MM.1S (cell line): ENCODE results near the gene SYNCRIP.

Experiments
- EZH2 ChIP-seq: fragments of 300-600 bp; sonication (generic); optimal IDR thresholded peaks from 2 replicates; pipeline ENCODE3; 2017; ENCODE audit warnings: low read depth, mild to moderate bottlenecking, antibody characterized with exemption, low read length, mixed read lengths
- EZH2phosphoT487 ChIP-seq: fragments of 300-600 bp; sonication (generic); IDR thresholded peaks from 2 replicates; pipeline ENCODE4 v1.6.1; 2018; ENCODE audit warnings: antibody characterized with exemption, low read length
- TF ChIP-seq, protein P1 (sequence below): fragments of 300-600 bp; sonication (generic); IDR thresholded peaks from 2 replicates; pipeline ENCODE4 v1.5.1; 2016; ENCODE audit warnings: antibody characterized with exemption, low read length, mixed read lengths

DNA sequence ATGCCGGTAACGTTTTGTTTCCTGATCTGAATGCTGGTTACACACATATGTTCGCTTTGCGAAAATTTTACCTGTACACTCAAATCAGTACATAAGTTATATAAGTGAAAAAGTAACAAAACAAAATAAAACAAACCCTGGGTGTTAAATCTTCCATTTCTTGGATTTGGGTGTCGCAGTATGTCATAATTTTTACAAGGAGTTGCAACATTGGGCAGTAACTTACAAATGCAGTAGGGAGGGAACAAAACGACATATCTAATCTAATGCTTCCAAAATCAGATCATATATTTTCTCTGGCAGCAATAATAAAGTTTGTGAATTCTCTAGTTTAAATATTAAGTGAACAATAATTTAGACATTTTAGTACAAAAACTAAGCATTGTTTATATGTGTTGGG is 74.3 kb downstream of the SYNCRIP start:
- TF ChIP-seq, protein P1, sequence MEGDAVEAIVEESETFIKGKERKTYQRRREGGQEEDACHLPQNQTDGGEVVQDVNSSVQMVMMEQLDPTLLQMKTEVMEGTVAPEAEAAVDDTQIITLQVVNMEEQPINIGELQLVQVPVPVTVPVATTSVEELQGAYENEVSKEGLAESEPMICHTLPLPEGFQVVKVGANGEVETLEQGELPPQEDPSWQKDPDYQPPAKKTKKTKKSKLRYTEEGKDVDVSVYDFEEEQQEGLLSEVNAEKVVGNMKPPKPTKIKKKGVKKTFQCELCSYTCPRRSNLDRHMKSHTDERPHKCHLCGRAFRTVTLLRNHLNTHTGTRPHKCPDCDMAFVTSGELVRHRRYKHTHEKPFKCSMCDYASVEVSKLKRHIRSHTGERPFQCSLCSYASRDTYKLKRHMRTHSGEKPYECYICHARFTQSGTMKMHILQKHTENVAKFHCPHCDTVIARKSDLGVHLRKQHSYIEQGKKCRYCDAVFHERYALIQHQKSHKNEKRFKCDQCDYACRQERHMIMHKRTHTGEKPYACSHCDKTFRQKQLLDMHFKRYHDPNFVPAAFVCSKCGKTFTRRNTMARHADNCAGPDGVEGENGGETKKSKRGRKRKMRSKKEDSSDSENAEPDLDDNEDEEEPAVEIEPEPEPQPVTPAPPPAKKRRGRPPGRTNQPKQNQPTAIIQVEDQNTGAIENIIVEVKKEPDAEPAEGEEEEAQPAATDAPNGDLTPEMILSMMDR: no peak
- TF ChIP-seq EZH2phosphoT487: no peak
- no peak for TF ChIP-seq EZH2
